Type B pancreatic cell (in vitro differentiated cells): Measurements from ENCODE around the gene PARL. TPM values are rescaled to one million over a fixed set of nuclear protein-coding genes. Genes with fewer than 3 reads are reported as not detected.

ENCODE experiments used
- DNase-seq: peaks from one replicate; pipeline ENCODE4 v3.0.0; 2021; ENCODE audit warnings: mixed read lengths; ENCODE audit not compliant: unreplicated experiment; ENCODE audit errors: extremely low spot score
- H3K27ac Mint-ChIP-seq: 2 replicates; pipeline ENCODE4 v1.8.0; 2021; ENCODE audit warnings: mild to moderate bottlenecking, mixed read lengths
- H3K27me3 Mint-ChIP-seq: 2 replicates; pipeline ENCODE4 v1.8.0; 2021; ENCODE audit warnings: mixed read lengths
- H3K36me3 Mint-ChIP-seq: 2 replicates; pipeline ENCODE4 v1.8.0; 2021; ENCODE audit warnings: mixed read lengths
- H3K4me1 Mint-ChIP-seq: one replicate; pipeline ENCODE4 v1.8.0; 2021; ENCODE audit warnings: mixed read lengths; ENCODE audit not compliant: unreplicated experiment
- H3K4me3 Mint-ChIP-seq: 2 replicates; pipeline ENCODE4 v1.8.0; 2021; ENCODE audit warnings: mild to moderate bottlenecking, mixed read lengths
- H3K9me3 Mint-ChIP-seq: 2 replicates; pipeline ENCODE4 v1.8.0; 2021; ENCODE audit warnings: mixed read lengths
- CTCF ChIP-seq: fragments of 200-600 bp; sonication (generic); conservative IDR thresholded peaks from 2 replicates; pipeline ENCODE4 v1.5.0; 2021; ENCODE audit warnings: antibody characterized with exemption, mild to moderate bottlenecking
- total RNA-seq: library from RNA; stranded (reverse); gene quantifications from 2 replicates; pipeline ENCODE4 v1.2.1, GENCODE V29; 2021; ENCODE audit warnings: low replicate concordance

Gene PARL
- total RNA-seq, 1 donor from 2014 or later: 53.1 TPM

GRCh38 chr3:183822631-183823030, 62.0 kb downstream of the PARL start:
- peaks cover 19% of the 10 kb centered on the region for H3K4me1 Mint-ChIP-seq
- H3K27me3 Mint-ChIP-seq: peaks cover 12% of the 10 kb centered on the region
- H3K36me3 Mint-ChIP-seq: no peaks in the 10 kb centered on the region
- no peak overlapping the region for H3K27ac Mint-ChIP-seq
- no peak for TF ChIP-seq CTCF
- H3K9me3 Mint-ChIP-seq: no peaks in the 10 kb centered on the region
- peak overlapping the region; percentile 73 for H3K4me3 Mint-ChIP-seq
- DNase-seq: no peak

GRCh38 chr3:183819831-183820230, 64.8 kb downstream of the PARL start:
- Mint-ChIP-seq H3K27me3 (peaks cover 12% of the 10 kb centered on the region), H3K9me3 (no peaks in the 10 kb centered on the region), H3K4me3 (no peak overlapping the region), H3K36me3 (peaks cover 6% of the 10 kb centered on the region), H3K4me1 (peaks cover 9% of the 10 kb centered on the region), H3K27ac (no peak overlapping the region)
- no peak for DNase-seq
- no peak for TF ChIP-seq CTCF

GRCh38 chr3:183818706-183819624, 65.7 kb downstream of the PARL start:
- Mint-ChIP-seq H3K4me1 (peaks cover 3% of the 10 kb centered on the region), H3K4me3 (no peak overlapping the region), H3K27ac (no peak overlapping the region)

GRCh38 chr3:183818041-183818620, 66.5 kb downstream of the PARL start:
- H3K27me3 Mint-ChIP-seq: peaks cover 3% of the 10 kb centered on the region
- no peak for TF ChIP-seq CTCF
- DNase-seq: no peak
- peaks cover 2% of the 10 kb centered on the region for H3K4me1 Mint-ChIP-seq
- H3K9me3 Mint-ChIP-seq: no peaks in the 10 kb centered on the region
- no peak overlapping the region for H3K27ac Mint-ChIP-seq
- H3K4me3 Mint-ChIP-seq: no peak overlapping the region
- peaks cover 8% of the 10 kb centered on the region for H3K36me3 Mint-ChIP-seq

More at GRCh38 chr3:183818706-183819624, 65.7 kb downstream of the PARL start:
- Mint-ChIP-seq H3K27me3 (peaks cover 7% of the 10 kb centered on the region), H3K9me3 (no peaks in the 10 kb centered on the region), H3K36me3 (peaks cover 6% of the 10 kb centered on the region)
- DNase-seq: no peak
- no peak for TF ChIP-seq CTCF

- H3K4me1 Mint-ChIP-seq: peaks cover 7% of the 10 kb centered on the region
- no peak for DNase-seq
- TF ChIP-seq CTCF: no peak
- no peaks in the 10 kb centered on the region for H3K9me3 Mint-ChIP-seq
- H3K27me3 Mint-ChIP-seq: peaks cover 3% of the 10 kb centered on the region
- peaks cover 13% of the 10 kb centered on the region for H3K36me3 Mint-ChIP-seq
- H3K4me3 Mint-ChIP-seq: no peak overlapping the region
- H3K27ac Mint-ChIP-seq: no peak overlapping the region
Observed at GRCh38 chr3:183817639-183818038, 67.0 kb downstream of the PARL start.
